ENCODE data around the gene FAM177B.

GRCh38 chr1:222711319-222712252 lies 25.4 kb upstream of the FAM177B start:
- TF ChIP-seq POLR2AphosphoS5 (IDR thresholded peaks at IDR 0.05; ENCODE audit: borderline replicate concordance, low read depth, low read length), result peak; percentile 46; the same call in 1 of the 2 replicates
- no peak for TF ChIP-seq EZH2 (IDR thresholded peaks at IDR 0.05)
